B cell (primary cell): ENCODE measurements around the gene TRIM52. TPM values are rescaled to one million over a fixed set of nuclear protein-coding genes. Genes with fewer than 3 reads are reported as not detected.
A peak's percentile ranks its signal among the peaks of the same experiment; 100 is the strongest.

ENCODE experiments used
- ATAC-seq: fragments of 200-7000 bp; cut with Tn5 transposase; one replicate; pipeline ENCODE4 v1.10.0; 2021; ENCODE audit warnings: low read depth, mild to moderate bottlenecking, moderate number of reproducible peaks, moderate library complexity
- CTCF ChIA-PET: fragments of 350-600 bp; sonication (Branson Sonifier 250); formaldehyde crosslinking; loops from one replicate; lab custom pipeline; 2021; ENCODE audit warnings: antibody characterized with exemption, inconsistent platforms; lab: Charles Lee
- POLR2A ChIA-PET: fragments of 350-600 bp; sonication (Branson Sonifier 250); formaldehyde crosslinking; loops from one replicate; lab custom pipeline; 2021; ENCODE audit warnings: antibody characterized with exemption; lab: Charles Lee
- DNase-seq: peaks from one replicate; pipeline ENCODE4 v3.0.0; 2013
- H2AFZ ChIP-seq: 2 replicates; pipeline ENCODE4 v1.6.1; 2012; ENCODE audit warnings: mild to moderate bottlenecking, low read depth, low read length; ENCODE audit not compliant: insufficient read depth, poor library complexity, severe bottlenecking
- H3K27ac ChIP-seq, 2 donors: 1 replicate in 1 of 2; 2 replicates in 1 of 2; pipeline ENCODE4 v1.5.1; 2012 to 2013; ENCODE audit warnings: low read length in 2 of 2, mild to moderate bottlenecking in 2 of 2, moderate library complexity in 1 of 2
- H3K27me3 ChIP-seq, 4 experiments: fragments of 200-600 bp in 1 of 4; sonication (generic) in 1 of 4; replicated peaks in 1 of 4; 1 replicate in 2 of 4; 2 replicates in 2 of 4; pipeline versions ENCODE4 v1.6.1 to v1.7.0; 2013 to 2016; ENCODE audit warnings: low read length in 3 of 4, mild to moderate bottlenecking in 2 of 4, mixed read lengths in 1 of 4, moderate library complexity in 1 of 4; ENCODE audit not compliant: insufficient read depth in 4 of 4, control insufficient read depth in 3 of 4; ENCODE audit errors: control extremely low read depth in 1 of 4
- H3K36me3 ChIP-seq, 2 experiments: replicated peaks in 1 of 2; 1 replicate in 1 of 2; 2 replicates in 1 of 2; pipeline versions ENCODE4 v1.6.1 to v1.7.1; 2013; ENCODE audit warnings: low read length in 1 of 2; ENCODE audit not compliant: insufficient read depth in 2 of 2, control insufficient read depth in 1 of 2; ENCODE audit errors: control extremely low read depth in 1 of 2, extremely low read depth in 1 of 2
- H3K4me1 ChIP-seq, 2 donors: fragments of 200-600 bp in 1 of 2; sonication (generic) in 1 of 2; 1 replicate in 1 of 2; 2 replicates in 1 of 2; pipeline versions ENCODE4 v1.5.1 to v1.6.1; 2013 to 2017; ENCODE audit warnings: low read length in 2 of 2; ENCODE audit not compliant: control insufficient read depth in 2 of 2, insufficient read depth in 2 of 2
- H3K4me2 ChIP-seq: replicated peaks from 2 replicates; pipeline ENCODE3; 2012; ENCODE audit warnings: mild to moderate bottlenecking, low read depth, low read length; ENCODE audit not compliant: poor library complexity, severe bottlenecking
- H3K4me3 ChIP-seq, 5 experiments: fragments of 200-600 bp in 1 of 5; sonication (generic) in 1 of 5; 1 replicate in 3 of 5; 2 replicates in 2 of 5; pipeline versions ENCODE4 v1.5.1 to v1.7.0; 2011 to 2016; ENCODE audit warnings: low read length in 4 of 5, mild to moderate bottlenecking in 4 of 5, low read depth in 2 of 5, control low read depth in 1 of 5, moderate library complexity in 1 of 5; ENCODE audit not compliant: insufficient read depth in 1 of 5; ENCODE audit errors: control extremely low read depth in 1 of 5, extremely low read depth in 1 of 5
- H3K79me2 ChIP-seq: fragments of 200-600 bp; sonication (generic); one replicate; pipeline ENCODE4 v1.6.0; 2016; ENCODE audit warnings: low read length; ENCODE audit not compliant: control insufficient read depth, insufficient read depth
- H3K9ac ChIP-seq: fragments of 200-600 bp; sonication (generic); 2 replicates; pipeline ENCODE4 v1.6.1; 2017; ENCODE audit warnings: mild to moderate bottlenecking, low read length, moderate library complexity
- H3K9me3 ChIP-seq, 3 donors: one replicate each; pipeline versions ENCODE4 v1.6.1 to v1.7.1; 2013; ENCODE audit warnings: low read length in 2 of 3; ENCODE audit not compliant: control insufficient read depth in 2 of 3, insufficient read depth in 1 of 3; ENCODE audit errors: control extremely low read depth in 1 of 3
- H4K20me1 ChIP-seq: 2 replicates; pipeline ENCODE4 v1.6.0; 2012; ENCODE audit warnings: mild to moderate bottlenecking, low read length; ENCODE audit not compliant: insufficient read depth, control insufficient read depth, poor library complexity, severe bottlenecking
- H3K27ac Mint-ChIP-seq: one replicate; pipeline ENCODE4 v1.8.0; 2021; ENCODE audit warnings: mixed read lengths
- H3K27me3 Mint-ChIP-seq: one replicate; pipeline ENCODE4 v1.8.0; 2021; ENCODE audit warnings: mixed read lengths
- H3K4me1 Mint-ChIP-seq: one replicate; pipeline ENCODE4 v1.8.0; 2021; ENCODE audit warnings: mixed read lengths
- H3K4me3 Mint-ChIP-seq: one replicate; pipeline ENCODE4 v1.8.0; 2021; ENCODE audit warnings: mixed read lengths
- H3K9me3 Mint-ChIP-seq: one replicate; pipeline ENCODE4 v1.8.0; 2022; ENCODE audit warnings: mixed read lengths; ENCODE audit not compliant: insufficient read depth
- EZH2 ChIP-seq: IDR thresholded peaks from 2 replicates; pipeline ENCODE4 v1.6.1; 2012; ENCODE audit warnings: borderline replicate concordance, low read depth, mild to moderate bottlenecking, moderate library complexity, low read length; ENCODE audit not compliant: insufficient read depth, poor library complexity, severe bottlenecking
- WGBS: methylation state at CpG from one replicate; pipeline ENCODE4 v1.1.5; 2013; ENCODE audit warnings: missing lambda C conversion rate; ENCODE audit not compliant: insufficient coverage; 5-methylcytosine and 5-hydroxymethylcytosine counted together
- intact Hi-C: fragments of 100-400 bp; cut with micrococcal nuclease; formaldehyde crosslinking; loops from one replicate; pipeline ENCODE4 v1.10.0; 2022
- polyA plus RNA-seq: library from polyadenylated mRNA; depleted of rRNA; stranded (reverse); fragments of >200 nt; gene quantifications from 2 replicates; pipeline ENCODE4 v1.2.3, GENCODE V29; 2012
- total RNA-seq, 2 donors: library from RNA; stranded (reverse); fragments of 120-200 nt in 1 of 2; gene quantifications; 1 replicate in 1 of 2; 2 replicates in 1 of 2; pipeline versions ENCODE4 v1.2.3 to v1.2.4, GENCODE V29; 2013 to 2022
- TF ChIP-seq, protein P1 (sequence below): fragments of 200-600 bp; IDR thresholded peaks from one replicate; pipeline ENCODE4 v1.8.0; 2022; ENCODE audit warnings: antibody characterized with exemption, mild to moderate bottlenecking

The TRIM52 gene
- total and polyA plus RNA-seq, 2 donors (not counting 1 experiment from before 2014, with no cell fraction given) = 29.9 to 61.3 TPM

DNA sequence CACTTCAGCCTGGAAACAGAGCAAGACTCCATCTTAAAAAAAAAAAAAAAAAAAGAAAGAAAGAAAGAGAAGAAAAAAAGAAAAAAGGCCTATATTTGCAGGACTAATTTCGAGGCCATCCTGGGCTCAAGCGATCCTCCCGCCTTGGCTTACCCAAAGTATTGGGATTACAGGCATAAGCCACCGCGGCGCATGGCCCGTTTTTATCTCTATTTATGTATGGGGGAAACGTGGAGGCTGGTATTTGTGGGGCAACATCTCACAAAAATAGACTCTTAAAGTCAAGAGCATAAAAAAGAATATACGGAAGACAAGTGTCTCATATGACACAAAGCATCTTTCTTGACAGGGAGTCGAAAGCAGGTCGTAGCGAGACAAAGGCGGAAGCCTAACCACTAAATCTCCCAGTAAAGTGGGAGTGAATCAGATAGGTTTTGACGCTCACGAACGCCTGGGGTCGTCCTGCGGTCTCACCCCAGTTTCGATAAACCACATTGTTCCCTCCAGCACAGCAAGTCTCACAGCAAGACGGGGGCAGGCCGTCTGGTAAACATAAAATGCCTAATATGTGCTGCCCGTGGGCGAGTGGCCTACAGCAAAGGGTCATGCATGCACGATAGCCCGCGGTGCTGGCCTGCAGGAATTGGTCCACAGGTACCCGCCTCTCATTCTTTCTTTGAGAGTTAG lies 39.7 kb downstream of the TRIM52 start:
- H3K4me3 ChIP-seq = peak overlapping the region in 2 of 5 experiments; percentile 68 to 95
- Mint-ChIP-seq H3K4me1 (peaks cover 65% of the 10 kb centered on the region), H3K27ac (peak overlapping the region; percentile 98), H3K9me3 (no peaks in the 10 kb centered on the region), H3K4me3 (peak overlapping the region; percentile 94), H3K27me3 (no peaks in the 10 kb centered on the region)
- WGBS = 61% methylated on average over 11 of the region's 27 CpGs
- POLR2A ChIA-PET = interaction anchor here (0.8 to 3.5 kb wide), 7 partner anchors 14 to 37 kb away, joined by 3 to 74 read pairs (median 6); no protein-coding TSS in a partner anchor
- CTCF ChIA-PET = interaction anchor here (1.0 to 3.5 kb wide), 6 partner anchors 14 to 37 kb away, joined by 4 to 48 read pairs (median 8); no protein-coding TSS in a partner anchor
- no peaks in the 10 kb centered on the region for H3K36me3 ChIP-seq
- H3K79me2 ChIP-seq = peaks cover 17% of the 10 kb centered on the region
- H2AFZ ChIP-seq = no peak overlapping the region
- DNase-seq (no peak), ATAC-seq (no peak)
- no peak overlapping the region for H3K9ac ChIP-seq
- intact Hi-C loops = no loop called here
- peaks cover 22 to 52% of the 10 kb centered on the region in 2 donors for H3K4me1 ChIP-seq
- no peaks in the 10 kb centered on the region for H3K27me3 ChIP-seq
- peak overlapping the region; percentile 95 for H3K4me2 ChIP-seq
- no peaks in the 10 kb centered on the region for H4K20me1 ChIP-seq
- H3K9me3 ChIP-seq = peaks cover 0 to 18% (median 0%) of the 10 kb centered on the region in 3 donors
- TF ChIP-seq, protein P1, sequence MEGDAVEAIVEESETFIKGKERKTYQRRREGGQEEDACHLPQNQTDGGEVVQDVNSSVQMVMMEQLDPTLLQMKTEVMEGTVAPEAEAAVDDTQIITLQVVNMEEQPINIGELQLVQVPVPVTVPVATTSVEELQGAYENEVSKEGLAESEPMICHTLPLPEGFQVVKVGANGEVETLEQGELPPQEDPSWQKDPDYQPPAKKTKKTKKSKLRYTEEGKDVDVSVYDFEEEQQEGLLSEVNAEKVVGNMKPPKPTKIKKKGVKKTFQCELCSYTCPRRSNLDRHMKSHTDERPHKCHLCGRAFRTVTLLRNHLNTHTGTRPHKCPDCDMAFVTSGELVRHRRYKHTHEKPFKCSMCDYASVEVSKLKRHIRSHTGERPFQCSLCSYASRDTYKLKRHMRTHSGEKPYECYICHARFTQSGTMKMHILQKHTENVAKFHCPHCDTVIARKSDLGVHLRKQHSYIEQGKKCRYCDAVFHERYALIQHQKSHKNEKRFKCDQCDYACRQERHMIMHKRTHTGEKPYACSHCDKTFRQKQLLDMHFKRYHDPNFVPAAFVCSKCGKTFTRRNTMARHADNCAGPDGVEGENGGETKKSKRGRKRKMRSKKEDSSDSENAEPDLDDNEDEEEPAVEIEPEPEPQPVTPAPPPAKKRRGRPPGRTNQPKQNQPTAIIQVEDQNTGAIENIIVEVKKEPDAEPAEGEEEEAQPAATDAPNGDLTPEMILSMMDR = no peak
- no peak for TF ChIP-seq EZH2
- H3K27ac ChIP-seq = peak overlapping the region; percentile 95

- no peaks in the 10 kb centered on the region for H4K20me1 ChIP-seq
- ChIA-PET CTCF (interaction anchor here (1.0 to 1.4 kb wide), 2 partner anchors 30 to 31 kb away, joined by 4 read pairs; no protein-coding TSS in a partner anchor), POLR2A (interaction anchor here (0.8 to 1.0 kb wide), 3 partner anchors 13 to 30 kb away, joined by 3 to 6 read pairs (median 4); no protein-coding TSS in a partner anchor)
- no peak for ATAC-seq
- no peak overlapping the region for H3K4me2 ChIP-seq
- Mint-ChIP-seq H3K4me1 (peaks cover 62% of the 10 kb centered on the region), H3K9me3 (no peaks in the 10 kb centered on the region), H3K27me3 (no peaks in the 10 kb centered on the region), H3K4me3 (peak overlapping the region; percentile 57), H3K27ac (peak overlapping the region; percentile 75)
- H3K36me3 ChIP-seq = no peaks in the 10 kb centered on the region
- peaks cover 0 to 18% (median 0%) of the 10 kb centered on the region in 3 donors for H3K9me3 ChIP-seq
- intact Hi-C loops = no loop called here
- H3K79me2 ChIP-seq = peaks cover 9% of the 10 kb centered on the region
- TF ChIP-seq EZH2 = no peak
- TF ChIP-seq, protein P1 = no peak
- H3K9ac ChIP-seq = no peak overlapping the region
- DNase-seq = no peak
- H3K4me3 ChIP-seq = no peak overlapping the region
- WGBS = 100% methylated on average over 7 of the region's 10 CpGs
- H3K4me1 ChIP-seq = peaks cover 20 to 50% of the 10 kb centered on the region in 2 donors
- H3K27me3 ChIP-seq = no peaks in the 10 kb centered on the region
- no peak overlapping the region for H3K27ac ChIP-seq
- H2AFZ ChIP-seq = no peak overlapping the region
These were observed 40.8 kb downstream of the TRIM52 start for GRCh38 chr5:181220178-181220515.
